ENCODE data around the gene MS4A18.
"Not testable (repeated sequence)": the region's sequence is repeated elsewhere in the genome, so short reads cannot be mapped to it uniquely, and the experiment has no call there.

The MS4A18 gene

GRCh38 chr11:60756307-60757032, 31.9 kb downstream of the MS4A18 start, which contains the start of gene MS4A15:
TSS of gene MS4A15 (plus strand) at chr11:60756867. CDS start at chr11:60763734, 6,867 bp downstream.
- Histone ChIP-seq H3K36me3 (ENCODE audit: insufficient read depth, low read length) (no peaks in the 10 kb centered on the region), H3K27ac (ENCODE audit: low read depth, low read length) (no peak within 1 kb of the TSS), H3K4me1 (ENCODE audit: insufficient read depth, low read length) (no peaks in the 10 kb centered on the region), H3K4me3 (ENCODE audit: low read length) (no peak within 1 kb of the TSS), H3K27me3 (ENCODE audit: insufficient read depth, low read length) (no peaks in the 10 kb centered on the region), H3K9me3 (ENCODE audit: insufficient read depth, low read depth, low read length) (no peaks in the 10 kb centered on the region), H3K9ac (ENCODE audit: low read depth, low read length) (no peak within 1 kb of the TSS)
- 67% methylated on average over 14 of the region's 14 CpGs for WGBS

DNA sequence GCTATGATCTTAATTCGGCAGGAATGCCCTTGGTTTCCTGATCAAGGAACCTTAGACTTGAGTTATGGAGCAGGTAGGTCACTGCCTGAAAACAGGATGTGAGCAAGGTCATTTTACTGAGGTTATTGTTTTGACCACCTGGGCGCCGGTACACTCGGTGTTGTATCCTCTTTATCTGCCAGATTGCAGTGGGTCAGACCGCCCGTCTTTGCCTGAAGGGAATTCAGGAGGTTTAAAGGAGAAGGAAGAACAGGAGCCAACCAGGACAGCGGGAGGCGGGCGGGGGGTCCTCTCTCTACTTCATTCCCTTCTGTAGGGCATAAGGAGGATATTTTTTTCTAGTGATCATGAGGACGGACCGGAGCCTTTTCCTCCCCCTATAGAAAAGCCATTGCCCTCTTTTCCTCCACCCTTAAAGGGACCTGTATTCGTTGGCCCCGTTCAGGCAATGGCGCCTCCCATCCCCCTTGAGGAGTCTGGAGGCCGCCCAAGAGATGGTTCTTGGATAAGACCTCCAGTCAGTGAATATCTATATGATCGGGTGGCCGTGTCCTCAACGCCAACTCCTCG, 32.8 kb downstream of the MS4A18 start:
- 94% methylated on average over 16 of the region's 19 CpGs for WGBS
- no peaks in the 10 kb centered on the region for H3K4me1 ChIP-seq (ENCODE audit: insufficient read depth, low read length)
- H3K4me3 ChIP-seq (ENCODE audit: low read length) = no peak overlapping the region
- H3K27me3 ChIP-seq (ENCODE audit: insufficient read depth, low read length) = no peaks in the 10 kb centered on the region
- H3K9me3 ChIP-seq (ENCODE audit: insufficient read depth, low read depth, low read length) = no peaks in the 10 kb centered on the region
- H3K27ac ChIP-seq (ENCODE audit: low read depth, low read length) = no peak overlapping the region
- H3K36me3 ChIP-seq (ENCODE audit: insufficient read depth, low read length) = no peaks in the 10 kb centered on the region
- H3K9ac ChIP-seq (ENCODE audit: low read depth, low read length) = no peak overlapping the region

- WGBS = 97% methylated on average over 4 of the region's 4 CpGs
- H3K27me3 ChIP-seq (ENCODE audit: insufficient read depth, low read length) = not testable (repeated sequence)
Measured at GRCh38 chr11:60758671-60759070, 34.2 kb downstream of the MS4A18 start.

DNA sequence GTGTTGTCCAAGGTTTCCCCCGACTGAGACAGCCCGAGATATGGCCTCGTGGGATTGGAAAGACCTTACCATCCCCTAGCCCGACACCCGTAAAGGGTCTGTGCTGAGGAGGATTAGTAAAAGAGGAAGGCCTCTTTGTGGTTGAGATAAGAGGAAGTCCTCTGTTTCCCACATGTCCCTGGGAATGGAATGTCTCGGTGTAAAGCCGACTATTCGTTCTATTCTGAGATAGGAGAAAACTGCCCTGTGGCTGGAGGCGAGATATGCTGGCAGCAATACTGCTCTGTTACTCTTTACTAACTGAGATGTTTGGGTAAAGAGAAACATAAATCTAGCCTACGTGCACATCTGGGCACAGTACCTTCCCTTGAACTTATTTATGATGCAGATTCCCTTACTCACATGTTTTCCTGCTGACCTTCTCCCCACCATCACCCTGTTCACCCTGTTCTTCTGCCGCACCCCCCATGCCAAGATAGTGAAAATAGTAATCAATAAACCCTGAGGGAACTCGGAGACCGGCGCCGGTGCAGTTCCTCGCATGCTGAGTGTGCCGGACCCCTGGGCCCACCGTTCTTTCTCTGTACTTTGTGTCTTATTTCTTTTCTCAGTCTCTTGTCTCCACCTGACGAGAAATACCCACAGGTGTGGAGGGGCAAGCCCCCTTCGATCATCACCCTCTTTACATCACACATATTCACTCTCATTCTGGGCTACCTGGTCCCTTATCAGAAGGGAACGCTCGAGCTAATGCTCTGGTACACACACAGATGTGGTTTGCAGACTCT, 35.1 kb downstream of the MS4A18 start:
- H3K4me1 ChIP-seq (ENCODE audit: insufficient read depth, low read length); H3K36me3 ChIP-seq (ENCODE audit: insufficient read depth, low read length); H3K27ac ChIP-seq (ENCODE audit: low read depth, low read length); H3K9ac ChIP-seq (ENCODE audit: low read depth, low read length); H3K9me3 ChIP-seq (ENCODE audit: insufficient read depth, low read depth, low read length); H3K27me3 ChIP-seq (ENCODE audit: insufficient read depth, low read length); H3K4me3 ChIP-seq (ENCODE audit: low read length): not testable (repeated sequence)
- WGBS = 92% methylated on average over 22 of the region's 22 CpGs

More at GRCh38 chr11:60758671-60759070, 34.2 kb downstream of the MS4A18 start:
- H3K9ac ChIP-seq (ENCODE audit: low read depth, low read length); H3K36me3 ChIP-seq (ENCODE audit: insufficient read depth, low read length); H3K9me3 ChIP-seq (ENCODE audit: insufficient read depth, low read depth, low read length); H3K27ac ChIP-seq (ENCODE audit: low read depth, low read length); H3K4me1 ChIP-seq (ENCODE audit: insufficient read depth, low read length); H3K4me3 ChIP-seq (ENCODE audit: low read length): not testable (repeated sequence)

DNA sequence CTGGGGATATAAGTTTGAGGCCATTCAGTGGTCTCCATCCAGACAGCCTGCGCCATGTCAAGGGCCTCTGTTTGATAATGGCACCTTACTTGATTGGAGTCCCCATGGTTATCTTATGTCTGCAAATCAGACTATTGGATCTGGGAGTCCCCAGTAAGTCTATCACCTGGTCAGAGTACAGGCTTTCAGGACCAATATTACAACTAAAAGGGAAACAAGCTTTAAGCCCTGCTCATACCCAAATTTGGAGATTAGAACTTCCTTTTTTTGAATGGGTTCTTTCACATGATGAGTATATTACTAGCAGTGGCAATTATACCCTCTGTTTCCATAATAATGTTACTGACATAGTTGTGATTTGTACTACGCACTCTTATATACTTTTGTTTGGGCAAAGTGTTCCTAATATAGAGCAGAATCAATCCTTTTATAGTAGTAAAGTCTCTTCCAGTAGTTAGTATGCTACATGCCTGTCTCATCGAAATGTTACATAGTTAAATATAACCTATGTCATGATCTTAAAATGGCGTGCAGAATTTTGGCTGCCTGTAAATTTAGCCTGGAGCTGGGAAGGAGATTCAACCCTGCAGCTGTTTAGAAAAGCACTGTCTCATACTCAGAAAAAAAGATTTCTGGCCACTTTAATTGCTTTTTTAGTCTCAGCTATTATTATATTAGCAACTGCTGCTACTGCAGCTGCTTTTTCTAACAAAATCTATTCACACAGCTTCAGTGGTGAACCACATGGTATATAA, 37.1 kb downstream of the MS4A18 start:
- 98% methylated on average over 2 of the region's 4 CpGs for WGBS
- Histone ChIP-seq H3K9me3 (ENCODE audit: insufficient read depth, low read depth, low read length) (no peaks in the 10 kb centered on the region), H3K4me1 (ENCODE audit: insufficient read depth, low read length) (no peaks in the 10 kb centered on the region), H3K36me3 (ENCODE audit: insufficient read depth, low read length) (no peaks in the 10 kb centered on the region), H3K4me3 (ENCODE audit: low read length) (no peak overlapping the region), H3K27ac (ENCODE audit: low read depth, low read length) (no peak overlapping the region), H3K9ac (ENCODE audit: low read depth, low read length) (no peak overlapping the region), H3K27me3 (ENCODE audit: insufficient read depth, low read length) (no peaks in the 10 kb centered on the region)

DNA sequence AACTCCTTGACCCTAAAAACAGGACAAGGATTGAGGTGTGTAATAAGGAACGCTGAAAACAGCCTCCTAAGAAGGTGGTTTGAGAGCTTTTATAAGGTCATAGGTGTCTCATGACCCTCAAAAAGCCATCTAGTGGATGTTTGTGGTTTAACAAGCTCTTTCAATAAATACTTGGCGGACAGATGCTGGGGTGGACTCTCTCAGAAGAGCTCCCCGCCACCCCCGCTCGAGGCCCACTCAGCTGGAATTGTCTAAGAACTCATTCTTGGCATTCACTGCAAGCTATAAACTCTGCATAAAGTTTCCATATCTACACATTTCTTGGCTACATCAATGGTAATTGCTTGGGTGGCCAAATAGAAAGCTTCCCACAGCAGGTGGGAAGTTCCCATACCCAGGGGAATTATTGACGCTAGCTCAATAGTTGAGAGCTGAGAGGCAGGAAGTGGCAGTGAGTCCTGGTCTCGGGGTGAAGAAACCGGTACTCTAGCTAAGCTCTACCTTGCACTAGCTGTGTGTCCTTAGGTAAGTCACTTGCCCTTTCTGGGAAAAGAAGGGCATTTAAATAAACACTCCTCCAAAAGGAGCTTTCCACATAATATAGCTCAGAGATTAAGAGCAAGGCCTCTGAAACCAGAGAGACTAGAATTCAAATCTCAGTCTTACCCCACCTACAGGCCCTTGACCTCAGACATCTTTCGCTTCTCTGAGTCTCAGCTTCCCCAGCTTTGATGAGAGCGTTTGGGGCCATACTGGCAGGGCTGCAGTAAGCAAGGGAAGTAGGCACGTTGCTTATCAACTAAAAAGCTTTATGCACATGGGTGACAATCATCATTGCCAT, 38.6 kb downstream of the MS4A18 start:
- H3K9me3 ChIP-seq (ENCODE audit: insufficient read depth, low read depth, low read length) = no peaks in the 10 kb centered on the region
- 64% methylated on average over 11 of the region's 11 CpGs for WGBS

GRCh38 chr11:60763692-60764369, 39.3 kb downstream of the MS4A18 start:
- H3K4me3 ChIP-seq (ENCODE audit: low read length) = no peak overlapping the region
- no peaks in the 10 kb centered on the region for H3K9me3 ChIP-seq (ENCODE audit: insufficient read depth, low read depth, low read length)
- H3K36me3 ChIP-seq (ENCODE audit: insufficient read depth, low read length) = no peaks in the 10 kb centered on the region
- no peak overlapping the region for H3K9ac ChIP-seq (ENCODE audit: low read depth, low read length)
- H3K27ac ChIP-seq (ENCODE audit: low read depth, low read length) = no peak overlapping the region
- WGBS = 92% methylated on average over 11 of the region's 11 CpGs
- 0 out of 2 replicates have a peak, but pooled peaks cover 3% of the 10 kb centered on the region for H3K27me3 ChIP-seq (ENCODE audit: insufficient read depth, low read length)
- H3K4me1 ChIP-seq (ENCODE audit: insufficient read depth, low read length) = no peaks in the 10 kb centered on the region

More for the DNA sequence above, 38.6 kb downstream of the MS4A18 start:
- Histone ChIP-seq H3K4me3 (ENCODE audit: low read length) (no peak overlapping the region), H3K27ac (ENCODE audit: low read depth, low read length) (no peak overlapping the region), H3K4me1 (ENCODE audit: insufficient read depth, low read length) (no peaks in the 10 kb centered on the region), H3K36me3 (ENCODE audit: insufficient read depth, low read length) (no peaks in the 10 kb centered on the region), H3K9ac (ENCODE audit: low read depth, low read length) (no peak overlapping the region), H3K27me3 (ENCODE audit: insufficient read depth, low read length) (0 out of 2 replicates have a peak, but pooled peaks cover 3% of the 10 kb centered on the region)

DNA sequence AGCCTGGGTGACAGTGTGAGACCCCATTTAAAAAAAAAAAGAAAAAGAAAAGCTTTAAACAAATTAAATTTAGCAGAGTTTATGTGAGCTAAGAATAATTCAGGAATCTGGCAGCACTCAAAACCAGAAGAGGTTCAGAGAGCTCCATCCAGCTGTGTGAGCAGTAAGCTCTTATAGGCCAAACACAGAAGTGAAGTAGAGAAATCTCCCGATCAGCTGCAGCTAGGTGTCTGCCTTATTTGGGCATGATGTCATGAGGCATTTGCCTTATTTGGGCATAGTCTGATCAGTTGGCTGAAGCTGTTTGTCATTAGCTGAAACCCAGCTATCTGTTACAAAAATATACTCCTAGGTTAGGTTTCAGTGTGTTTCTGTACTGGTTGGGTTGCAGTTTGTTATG, 40.4 kb downstream of the MS4A18 start:
- Histone ChIP-seq H3K27me3 (ENCODE audit: insufficient read depth, low read length) (0 out of 2 replicates have a peak, but pooled peaks cover 3% of the 10 kb centered on the region), H3K27ac (ENCODE audit: low read depth, low read length) (no peak overlapping the region)
- 89% methylated on average over 1 of the region's 1 CpG for WGBS

DNA sequence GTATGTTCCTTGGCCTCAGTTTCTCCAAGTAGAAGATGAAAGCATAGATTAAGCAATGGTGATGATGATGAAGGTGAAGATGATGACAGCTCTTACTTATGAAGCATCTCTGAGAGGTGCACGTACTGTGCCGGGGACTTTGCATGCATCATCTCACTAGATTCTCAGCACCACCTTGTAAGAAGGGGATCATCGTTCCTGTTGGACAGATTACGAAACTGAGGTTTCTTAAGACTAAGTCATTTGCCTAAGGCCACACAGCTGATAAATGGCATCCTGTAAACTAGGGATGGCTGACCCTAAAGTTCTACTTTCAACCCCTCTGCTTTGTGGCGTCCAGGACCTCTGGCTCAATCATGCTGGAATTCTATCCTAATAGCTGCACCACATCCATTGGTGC, 40.8 kb downstream of the MS4A18 start:
- 96% methylated on average over 5 of the region's 5 CpGs for WGBS
- no peak overlapping the region for H3K9ac ChIP-seq (ENCODE audit: low read depth, low read length)
- H3K4me1 ChIP-seq (ENCODE audit: insufficient read depth, low read length) = no peaks in the 10 kb centered on the region
- H3K9me3 ChIP-seq (ENCODE audit: insufficient read depth, low read depth, low read length) = no peaks in the 10 kb centered on the region
- 0 out of 2 replicates have a peak, but pooled peaks cover 3% of the 10 kb centered on the region for H3K27me3 ChIP-seq (ENCODE audit: insufficient read depth, low read length)
- no peak overlapping the region for H3K4me3 ChIP-seq (ENCODE audit: low read length)
- no peak overlapping the region for H3K27ac ChIP-seq (ENCODE audit: low read depth, low read length)
- no peaks in the 10 kb centered on the region for H3K36me3 ChIP-seq (ENCODE audit: insufficient read depth, low read length)

More for the DNA sequence above, 40.4 kb downstream of the MS4A18 start:
- no peaks in the 10 kb centered on the region for H3K36me3 ChIP-seq (ENCODE audit: insufficient read depth, low read length)
- H3K4me1 ChIP-seq (ENCODE audit: insufficient read depth, low read length) = no peaks in the 10 kb centered on the region
- no peak overlapping the region for H3K9ac ChIP-seq (ENCODE audit: low read depth, low read length)
- H3K4me3 ChIP-seq (ENCODE audit: low read length) = no peak overlapping the region
- H3K9me3 ChIP-seq (ENCODE audit: insufficient read depth, low read depth, low read length) = no peaks in the 10 kb centered on the region

GRCh38 chr11:60766547-60766946, 42.0 kb downstream of the MS4A18 start:
- H3K27me3 ChIP-seq (ENCODE audit: insufficient read depth, low read length) = 0 out of 2 replicates have a peak, but pooled peaks cover 3% of the 10 kb centered on the region
- H3K9ac ChIP-seq (ENCODE audit: low read depth, low read length) = no peak overlapping the region
- H3K4me3 ChIP-seq (ENCODE audit: low read length) = no peak overlapping the region
- WGBS = 95% methylated on average over 10 of the region's 10 CpGs
- no peak overlapping the region for H3K27ac ChIP-seq (ENCODE audit: low read depth, low read length)
- no peaks in the 10 kb centered on the region for H3K4me1 ChIP-seq (ENCODE audit: insufficient read depth, low read length)
- no peaks in the 10 kb centered on the region for H3K36me3 ChIP-seq (ENCODE audit: insufficient read depth, low read length)
- H3K9me3 ChIP-seq (ENCODE audit: insufficient read depth, low read depth, low read length) = no peaks in the 10 kb centered on the region

Measured in HUES64 (cell line).